ENCODE results near the gene SENP3. TPM values are rescaled to one million over a fixed set of nuclear protein-coding genes. Genes with fewer than 3 reads are reported as not detected.

SENP3 gene
- total and polyA plus RNA-seq, 2 of the 13 experiments (the other 11 are each of a cell fraction or from before 2014, with no cell fraction given), result 55.8 to 75.4 TPM

- CTCF ChIA-PET (ENCODE audit: low intra/inter-chr PET ratio, low total read pairs), result no interaction called here
- DNase-seq (ENCODE audit: low spot score), result no peak
Measured at GRCh38 chr17:7552621-7553051, 9.1 kb upstream of the SENP3 start.

GRCh38 chr17:7553356-7553755, 8.4 kb upstream of the SENP3 start:
- in situ Hi-C loops (cut with HindIII; ENCODE audit: extremely low pct_ligation_motif_present, low pct_unique_long_range_greater_than_20kb) (no loop called here), intact Hi-C loops (cut with micrococcal nuclease; ENCODE audit: unreplicated experiment) (no loop called here)
- DNase-seq (ENCODE audit: low spot score) (no peak), ATAC-seq (no peak), FAIRE-seq (no peak)
- 77% methylated on average over 1 of the region's 1 CpG for WGBS (ENCODE audit: low lambda C conversion rate)
- Histone ChIP-seq H3K79me2 (ENCODE audit: insufficient read depth, low read length) (no peaks in the 10 kb centered on the region), H3K4me3 (replicated peaks in 1 of 3; ENCODE audit: insufficient read depth in 1 of 3, low read depth in 2 of 3, low read length in 3 of 3) (no peak overlapping the region), H3K4me1 (ENCODE audit: insufficient read depth, low read length) (peaks cover 62% of the 10 kb centered on the region), H3K9me3 (ENCODE audit: low read length) (no peaks in the 10 kb centered on the region), H3K36me3 (replicated peaks in 1 of 2; ENCODE audit: control insufficient read depth in 1 of 2, insufficient read depth in 2 of 2, low read length in 2 of 2) (no peaks in the 10 kb centered on the region), H3K27me3 (ENCODE audit: control insufficient read depth in 1 of 2, insufficient read depth in 2 of 2, low read length in 2 of 2) (no peaks in the 10 kb centered on the region), H3K4me2 (ENCODE audit: low read depth, low read length) (no peak overlapping the region), H4K20me1 (ENCODE audit: insufficient read depth, low read length) (no peaks in the 10 kb centered on the region), H3K9ac (ENCODE audit: insufficient read depth, low read depth, low read length) (no peak overlapping the region), H3K27ac (ENCODE audit: extremely low read length, insufficient read depth, low read length) (no peak overlapping the region), H2AFZ (ENCODE audit: low read length) (no peak overlapping the region)
- POLR2A ChIA-PET, result interaction anchor here (1.0 kb wide), 1 partner anchor 15 kb away, joined by 3 read pairs; no protein-coding TSS in a partner anchor
- TF ChIP-seq ZNF3 (CRISPR knock-in tag; IDR thresholded peaks at IDR 0.05) (no peak), ATF4 (CRISPR knock-in tag; IDR thresholded peaks at IDR 0.05) (no peak), JDP2 (CRISPR knock-in tag; IDR thresholded peaks at IDR 0.05; ENCODE audit: borderline replicate concordance) (no peak)
- CTCF ChIA-PET (ENCODE audit: low intra/inter-chr PET ratio, low total read pairs), result no interaction called here
- no TSS peak for BruUV-seq (replicated peaks)

More at GRCh38 chr17:7552621-7553051, 9.1 kb upstream of the SENP3 start:
- ATAC-seq (no peak), FAIRE-seq (no peak)
- 88% methylated on average over 6 of the region's 6 CpGs for WGBS (ENCODE audit: low lambda C conversion rate)
- H3K27me3 ChIP-seq (ENCODE audit: control insufficient read depth in 1 of 2, insufficient read depth in 2 of 2, low read length in 2 of 2), result no peaks in the 10 kb centered on the region
- no peak overlapping the region for H3K4me3 ChIP-seq (replicated peaks in 1 of 3; ENCODE audit: insufficient read depth in 1 of 3, low read depth in 2 of 3, low read length in 3 of 3)
- intact Hi-C loops (cut with micrococcal nuclease; ENCODE audit: unreplicated experiment) (no loop called here), in situ Hi-C loops (cut with HindIII; ENCODE audit: extremely low pct_ligation_motif_present, low pct_unique_long_range_greater_than_20kb) (no loop called here)
- no peaks in the 10 kb centered on the region for H3K36me3 ChIP-seq (replicated peaks in 1 of 2; ENCODE audit: control insufficient read depth in 1 of 2, insufficient read depth in 2 of 2, low read length in 2 of 2)
- peaks cover 62% of the 10 kb centered on the region for H3K4me1 ChIP-seq (ENCODE audit: insufficient read depth, low read length)
- no peaks in the 10 kb centered on the region for H4K20me1 ChIP-seq (ENCODE audit: insufficient read depth, low read length)
- no peak overlapping the region for H3K9ac ChIP-seq (ENCODE audit: insufficient read depth, low read depth, low read length)
- H3K79me2 ChIP-seq (ENCODE audit: insufficient read depth, low read length), result no peaks in the 10 kb centered on the region
- H3K27ac ChIP-seq (ENCODE audit: extremely low read length, insufficient read depth, low read length), result no peak overlapping the region
- TF ChIP-seq ZNF121 (CRISPR knock-in tag; IDR thresholded peaks at IDR 0.05), result no peak
- BruUV-seq (replicated peaks), result no TSS peak
- H3K4me2 ChIP-seq (ENCODE audit: low read depth, low read length), result no peak overlapping the region
- no peak overlapping the region for H2AFZ ChIP-seq (ENCODE audit: low read length)
- no peaks in the 10 kb centered on the region for H3K9me3 ChIP-seq (ENCODE audit: low read length)
- POLR2A ChIA-PET, result interaction anchor here (1.0 to 1.1 kb wide), 2 partner anchors 8 to 16 kb away, joined by 3 to 10 read pairs; no protein-coding TSS in a partner anchor
